HG03175 (cell line): ENCODE data around the gene PSKH1.
"Not testable (repeated sequence)": the region's sequence is repeated elsewhere in the genome, so short reads cannot be mapped to it uniquely, and the experiment has no call there.

Source experiments
- ATAC-seq: cut with Tn5 transposase; IDR thresholded peaks from one replicate; pipeline ENCODE4 v1.9.1; 2021; ENCODE audit warnings: mild to moderate bottlenecking, moderate library complexity; ENCODE audit not compliant: unreplicated experiment

Gene PSKH1

GRCh38 chr16:67957622-67958021 lies 64.6 kb downstream of the PSKH1 start:
- no peak for ATAC-seq

- no peak for ATAC-seq
These were observed 66.7 kb downstream of the PSKH1 start for GRCh38 chr16:67959536-67960329.

- ATAC-seq, result no peak
These were observed 68.5 kb downstream of the PSKH1 start for GRCh38 chr16:67961551-67961957.

GRCh38 chr16:67962135-67962534 lies 69.1 kb downstream of the PSKH1 start:
- no peak for ATAC-seq

- no peak for ATAC-seq
These were observed 70.2 kb downstream of the PSKH1 start for GRCh38 chr16:67963292-67963661.

GRCh38 chr16:67963662-67964321 lies 70.7 kb downstream of the PSKH1 start:
- ATAC-seq, result no peak

- no peak for ATAC-seq
These were observed 71.5 kb downstream of the PSKH1 start for GRCh38 chr16:67964477-67965131.

- no peak for ATAC-seq
These were observed 72.9 kb downstream of the PSKH1 start for GRCh38 chr16:67965668-67966548.

GRCh38 chr16:67966549-67967182 lies 73.6 kb downstream of the PSKH1 start:
- no peak for ATAC-seq

GRCh38 chr16:67967183-67967957 lies 74.3 kb downstream of the PSKH1 start:
- no peak for ATAC-seq

- peak; percentile 34 for ATAC-seq
These were observed 74.9 kb downstream of the PSKH1 start for GRCh38 chr16:67967958-67968399.

- ATAC-seq, result peak; percentile 73
These were observed 75.6 kb downstream of the PSKH1 start, which contains the start of gene SLC12A4 for GRCh38 chr16:67968400-67969253. SLC12A4 (minus strand) TSS chr16:67968637; CDS start chr16:67968553, 84 bp downstream.

GRCh38 chr16:67969254-67970039 lies 76.4 kb downstream of the PSKH1 start:
- ATAC-seq, result no peak

GRCh38 chr16:67971111-67971510 lies 78.1 kb downstream of the PSKH1 start:
- no peak for ATAC-seq

GRCh38 chr16:67972285-67972684 lies 79.2 kb downstream of the PSKH1 start:
- not testable (repeated sequence) for ATAC-seq

GRCh38 chr16:67975321-67976105 lies 82.5 kb downstream of the PSKH1 start:
- no peak for ATAC-seq

- ATAC-seq, result no peak
These were observed 83.2 kb downstream of the PSKH1 start for GRCh38 chr16:67976205-67976604.
